OCI-LY7 (cell line): ENCODE results near the gene GRAP.

Experiments used
- CTCF ChIP-seq: fragments of 200-600 bp; sonication (generic); conservative IDR thresholded peaks from 2 replicates; pipeline ENCODE4 v1.5.1; 2014; ENCODE audit warnings: mild to moderate bottlenecking, antibody characterized with exemption, low read length, moderate library complexity, mixed read lengths
- EZH2phosphoT487 ChIP-seq: fragments of 200-600 bp; sonication (generic); IDR thresholded peaks from 2 replicates; pipeline ENCODE4 v1.6.1; 2018; ENCODE audit warnings: low read depth, borderline replicate concordance, mild to moderate bottlenecking, mixed run types, antibody characterized with exemption, low read length, moderate library complexity, mixed read lengths

GRCh38 chr17:19009970-19010369, 36.8 kb downstream of the GRAP start:
- TF ChIP-seq CTCF = no peak
- TF ChIP-seq EZH2phosphoT487 = no peak
